HepG2 (cell line): Measurements from ENCODE around the gene NEU1. TPM values are rescaled to one million over a fixed set of nuclear protein-coding genes. Genes with fewer than 3 reads are reported as not detected.

Source experiments
- BRCA1 ChIP-seq: sonication (generic); formaldehyde crosslinking; IDR thresholded peaks from 2 replicates; pipeline ENCODE4 v1.4.0; 2020; ENCODE audit warnings: missing genetic modification reagents
- CC2D1A ChIP-seq: sonication (generic); formaldehyde crosslinking; IDR thresholded peaks from 2 replicates; pipeline ENCODE4 v1.8.1; 2023; ENCODE audit warnings: mild to moderate bottlenecking, missing genetic modification reagents
- CREBL2 ChIP-seq: sonication (generic); formaldehyde crosslinking; IDR thresholded peaks from 2 replicates; pipeline ENCODE4 v1.8.1; 2023; ENCODE audit warnings: missing genetic modification reagents, mild to moderate bottlenecking, borderline replicate concordance
- HMG20B ChIP-seq: conservative IDR thresholded peaks from 2 replicates; pipeline ENCODE4 v1.6.1; 2016; ENCODE audit warnings: missing genetic modification reagents, missing compliant biosample characterization
- PAX8 ChIP-seq: sonication (generic); formaldehyde crosslinking; IDR thresholded peaks from 2 replicates; pipeline ENCODE4 v1.8.0; 2022; ENCODE audit warnings: mild to moderate bottlenecking, missing genetic modification reagents, borderline replicate concordance
- PCBP1 ChIP-seq: fragments of 200-400 bp; formaldehyde crosslinking; IDR thresholded peaks from 2 replicates; pipeline ENCODE4 v1.6.1; 2017; ENCODE audit warnings: mild to moderate bottlenecking, low read depth, low read length, borderline replicate concordance
- PRDM15 ChIP-seq: sonication (generic); formaldehyde crosslinking; IDR thresholded peaks from 2 replicates; pipeline ENCODE4 v1.4.0; 2020; ENCODE audit warnings: missing genetic modification reagents
- PRPF4 ChIP-seq: fragments of 200-400 bp; formaldehyde crosslinking; IDR thresholded peaks from 2 replicates; pipeline ENCODE4 v1.6.1; 2016; ENCODE audit warnings: low read length, low read depth; ENCODE audit not compliant: poor library complexity, severe bottlenecking
- REPIN1 ChIP-seq: sonication (generic); formaldehyde crosslinking; IDR thresholded peaks from 2 replicates; pipeline ENCODE4 v1.8.0; 2022; ENCODE audit warnings: missing genetic modification reagents, low read depth, mild to moderate bottlenecking, borderline replicate concordance
- SMC3 ChIP-seq: IDR thresholded peaks from 2 replicates; pipeline ENCODE4 v1.6.1; 2011; ENCODE audit warnings: low read length, improper control_type of control experiment
- ZFP37 ChIP-seq: sonication (generic); formaldehyde crosslinking; IDR thresholded peaks from 2 replicates; pipeline ENCODE4 v1.4.0; 2020; ENCODE audit warnings: missing genetic modification reagents, borderline replicate concordance
- ZNF143 ChIP-seq: sonication (generic); formaldehyde crosslinking; IDR thresholded peaks from 2 replicates; pipeline ENCODE4 v1.4.0; 2020; ENCODE audit warnings: missing genetic modification reagents
- ZNF251 ChIP-seq: sonication (generic); formaldehyde crosslinking; IDR thresholded peaks from 2 replicates; pipeline ENCODE4 v1.9.0; 2021; ENCODE audit warnings: mild to moderate bottlenecking, missing genetic modification reagents
- ZNF280D ChIP-seq: sonication (generic); formaldehyde crosslinking; IDR thresholded peaks from 2 replicates; pipeline ENCODE4 v1.5.1; 2020; ENCODE audit warnings: mild to moderate bottlenecking, missing genetic modification reagents
- ZNF34 ChIP-seq: sonication (generic); formaldehyde crosslinking; IDR thresholded peaks from 2 replicates; pipeline ENCODE4 v1.4.0; 2020; ENCODE audit warnings: mild to moderate bottlenecking, missing genetic modification reagents, borderline replicate concordance
- ZNF496 ChIP-seq: sonication (generic); formaldehyde crosslinking; IDR thresholded peaks from 2 replicates; pipeline ENCODE4 v1.8.1; 2023; ENCODE audit warnings: mild to moderate bottlenecking, moderate library complexity, missing genetic modification reagents; ENCODE audit not compliant: insufficient replicate concordance
- ZNF720 ChIP-seq: sonication (generic); formaldehyde crosslinking; IDR thresholded peaks from 2 replicates; pipeline ENCODE4 v1.4.0; 2020; ENCODE audit warnings: missing genetic modification reagents
- polyA plus RNA-seq, 8 experiments: library from polyadenylated mRNA; depleted of rRNA in 3 of 8; stranded (reverse) in 7 of 8; unstranded in 1 of 8; fragments of >200 nt; fragmentation: Illumina TruSeq in 4 of 8; extraction: Trizol in 4 of 8; gene quantifications; 2 replicates each; pipeline versions ENCODE4 v1.2.1 to v1.2.3, GENCODE V29; 2011 to 2016; ENCODE audit warnings: low read depth in 4 of 8, missing spikeins in 1 of 8, mixed read lengths in 1 of 8; ENCODE audit not compliant: insufficient read depth in 1 of 8
- total RNA-seq, 5 experiments: library from RNA; depleted of rRNA; stranded (reverse); fragments of >200 nt; fragmentation: Illumina TruSeq; extraction: Trizol; gene quantifications; 2 replicates each; pipeline ENCODE4 v1.2.3, GENCODE V29; 2016; ENCODE audit warnings: low read depth in 1 of 5
- TF ChIP-seq, protein P1 (sequence below): IDR thresholded peaks from 2 replicates; pipeline ENCODE4 v1.6.1; 2016; ENCODE audit warnings: low read depth, borderline replicate concordance
- TF ChIP-seq, protein P2 (sequence below): sonication (generic); formaldehyde crosslinking; conservative IDR thresholded peaks from 2 replicates; pipeline ENCODE4 v1.4.0; 2020; ENCODE audit warnings: missing genetic modification reagents

Gene NEU1
- total and polyA plus RNA-seq, 2 of the 13 experiments (the other 11 are each of a cell fraction or from before 2014, with no cell fraction given), result 215 to 297 TPM

GRCh38 chr6:31821301-31822035, 41.2 kb downstream of the NEU1 start (continued):
- TF ChIP-seq PRDM15 (CRISPR knock-in tag) (no peak), ZNF720 (no peak), CREBL2 (CRISPR knock-in tag) (no peak), ZNF34 (CRISPR knock-in tag) (no peak), PCBP1 (no peak), PRPF4 (no peak), REPIN1 (no peak), ZNF280D (CRISPR knock-in tag) (peak; percentile 19; the same call in 1 of the 2 replicates), BRCA1 (no peak), ZNF496 (CRISPR knock-in tag) (no peak), ZFP37 (CRISPR knock-in tag) (no peak), ZNF143 (no peak), CC2D1A (no peak), PAX8 (no peak), SMC3 (no peak), HMG20B (CRISPR knock-in tag) (no peak), ZNF251 (CRISPR knock-in tag) (no peak)
- TF ChIP-seq, protein P1, sequence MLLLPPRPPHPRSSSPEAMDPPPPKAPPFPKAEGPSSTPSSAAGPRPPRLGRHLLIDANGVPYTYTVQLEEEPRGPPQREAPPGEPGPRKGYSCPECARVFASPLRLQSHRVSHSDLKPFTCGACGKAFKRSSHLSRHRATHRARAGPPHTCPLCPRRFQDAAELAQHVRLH (CRISPR knock-in tag), result no peak; the same call in 1 of the 2 replicates
- TF ChIP-seq, protein P2, sequence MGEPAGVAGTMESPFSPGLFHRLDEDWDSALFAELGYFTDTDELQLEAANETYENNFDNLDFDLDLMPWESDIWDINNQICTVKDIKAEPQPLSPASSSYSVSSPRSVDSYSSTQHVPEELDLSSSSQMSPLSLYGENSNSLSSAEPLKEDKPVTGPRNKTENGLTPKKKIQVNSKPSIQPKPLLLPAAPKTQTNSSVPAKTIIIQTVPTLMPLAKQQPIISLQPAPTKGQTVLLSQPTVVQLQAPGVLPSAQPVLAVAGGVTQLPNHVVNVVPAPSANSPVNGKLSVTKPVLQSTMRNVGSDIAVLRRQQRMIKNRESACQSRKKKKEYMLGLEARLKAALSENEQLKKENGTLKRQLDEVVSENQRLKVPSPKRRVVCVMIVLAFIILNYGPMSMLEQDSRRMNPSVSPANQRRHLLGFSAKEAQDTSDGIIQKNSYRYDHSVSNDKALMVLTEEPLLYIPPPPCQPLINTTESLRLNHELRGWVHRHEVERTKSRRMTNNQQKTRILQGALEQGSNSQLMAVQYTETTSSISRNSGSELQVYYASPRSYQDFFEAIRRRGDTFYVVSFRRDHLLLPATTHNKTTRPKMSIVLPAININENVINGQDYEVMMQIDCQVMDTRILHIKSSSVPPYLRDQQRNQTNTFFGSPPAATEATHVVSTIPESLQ (CRISPR knock-in tag), result no peak
